Endothelial cell of umbilical vein (primary cell): ENCODE results near the gene RPS13.

Source experiments
- CTCF ChIP-seq, 2 donors: IDR thresholded peaks; 1 replicate in 1 of 2; 2 replicates in 1 of 2; pipeline ENCODE4 v1.5.1; 2011; ENCODE audit warnings: low read length in 2 of 2, mild to moderate bottlenecking in 2 of 2, moderate library complexity in 2 of 2, control low read depth in 1 of 2, inconsistent platforms in 1 of 2, low read depth in 1 of 2; ENCODE audit not compliant: insufficient read depth in 1 of 2; ENCODE audit errors: extremely low read depth in 1 of 2
- EZH2 ChIP-seq: IDR thresholded peaks from 2 replicates; pipeline ENCODE4 v1.6.1; 2012; ENCODE audit warnings: borderline replicate concordance, low read depth, mild to moderate bottlenecking, moderate library complexity, low read length, inconsistent platforms; ENCODE audit not compliant: severe bottlenecking
- GATA2 ChIP-seq: IDR thresholded peaks from 2 replicates; pipeline ENCODE4 v1.7.0; 2011; ENCODE audit warnings: low read depth, mild to moderate bottlenecking, moderate library complexity, mixed read lengths, low read length; ENCODE audit not compliant: insufficient read length, insufficient read depth
- POLR2AphosphoS5 ChIP-seq: IDR thresholded peaks from 2 replicates; pipeline ENCODE4 v1.6.1; 2012; ENCODE audit warnings: low read depth, mild to moderate bottlenecking, control low read depth, low read length, moderate library complexity; ENCODE audit not compliant: insufficient read depth

- TF ChIP-seq CTCF (IDR thresholded peaks at IDR 0.05; ENCODE audit: extremely low read depth in 1 of 2, insufficient read depth in 1 of 2, low read depth in 1 of 2, low read length in 2 of 2) (no peak), POLR2AphosphoS5 (no peak), GATA2 (no peak), EZH2 (no peak)
These were observed 287 bp downstream of the RPS13 start for GRCh38 chr11:17077240-17077519.
